DOHH2 (cell line): ENCODE results near the gene MBD2.
A peak's percentile ranks its signal among the peaks of the same experiment; 100 is the strongest.

ENCODE experiments used
- CTCF ChIP-seq: fragments of 200-600 bp; sonication (generic); IDR thresholded peaks from one replicate; pipeline ENCODE4 v1.5.1; 2014; ENCODE audit warnings: antibody characterized with exemption, mild to moderate bottlenecking, low read depth, low read length; ENCODE audit not compliant: poor library complexity, severe bottlenecking
- EZH2phosphoT487 ChIP-seq: fragments of 200-600 bp; sonication (generic); IDR thresholded peaks from 2 replicates; pipeline ENCODE4 v1.6.1; 2017; ENCODE audit warnings: borderline replicate concordance, mild to moderate bottlenecking, antibody characterized with exemption, low read length, moderate library complexity, mixed read lengths

GRCh38 chr18:54119524-54120019, 104.9 kb downstream of the MBD2 start:
- TF ChIP-seq CTCF: peak; percentile 89
- TF ChIP-seq EZH2phosphoT487: no peak
